HEK293 (cell line): ENCODE results near the gene AP3S2.

Source experiments
- CTCF ChIP-seq: fragments of 450-650 bp; formaldehyde crosslinking; IDR thresholded peaks from 2 replicates; pipeline ENCODE4 v1.5.1; 2016; ENCODE audit warnings: missing biosample characterization, missing genetic modification characterization
- HOXA7 ChIP-seq: sonication (generic); formaldehyde crosslinking; IDR thresholded peaks from 2 replicates; pipeline ENCODE4 v1.8.1; 2022; ENCODE audit warnings: missing genetic modification reagents, borderline replicate concordance
- IKZF3 ChIP-seq: fragments of 450-650 bp; IDR thresholded peaks from 2 replicates; pipeline ENCODE4 v1.5.0; 2018; ENCODE audit warnings: missing biosample characterization, mild to moderate bottlenecking, missing genetic modification characterization, moderate library complexity
- KLF10 ChIP-seq: fragments of 450-650 bp; IDR thresholded peaks from 2 replicates; pipeline ENCODE4 v1.5.1; 2018; ENCODE audit warnings: missing biosample characterization, mild to moderate bottlenecking, missing genetic modification characterization
- KLF16 ChIP-seq: fragments of 450-650 bp; formaldehyde crosslinking; IDR thresholded peaks from 2 replicates; pipeline ENCODE4 v1.5.1; 2017; ENCODE audit warnings: missing biosample characterization, missing genetic modification characterization
- SETDB1 ChIP-seq: IDR thresholded peaks from one replicate; pipeline ENCODE4 v1.6.1; 2017; ENCODE audit warnings: mild to moderate bottlenecking, low read length, moderate library complexity, mixed read lengths; ENCODE audit not compliant: insufficient read length
- SP7 ChIP-seq: fragments of 450-650 bp; formaldehyde crosslinking; IDR thresholded peaks from 2 replicates; pipeline ENCODE4 v1.5.1; 2016; ENCODE audit warnings: missing biosample characterization, missing genetic modification characterization
- YY1 ChIP-seq: fragments of 450-650 bp; formaldehyde crosslinking; IDR thresholded peaks from 2 replicates; pipeline ENCODE4 v1.5.1; 2018; ENCODE audit warnings: missing biosample characterization, missing genetic modification characterization
- ZBTB20 ChIP-seq: fragments of 450-650 bp; formaldehyde crosslinking; IDR thresholded peaks from 2 replicates; pipeline ENCODE4 v1.5.1; 2016; ENCODE audit warnings: missing biosample characterization, missing genetic modification characterization
- ZBTB8A ChIP-seq: fragments of 450-650 bp; formaldehyde crosslinking; IDR thresholded peaks from 2 replicates; pipeline ENCODE4 v1.5.1; 2016; ENCODE audit warnings: missing biosample characterization, missing genetic modification characterization
- ZNF138 ChIP-seq: fragments of 450-650 bp; formaldehyde crosslinking; IDR thresholded peaks from 2 replicates; pipeline ENCODE4 v1.5.1; 2016; ENCODE audit warnings: missing biosample characterization, missing genetic modification characterization, borderline replicate concordance
- ZNF174 ChIP-seq: fragments of 450-650 bp; formaldehyde crosslinking; IDR thresholded peaks from 2 replicates; pipeline ENCODE4 v1.5.0; 2017; ENCODE audit warnings: missing biosample characterization, mild to moderate bottlenecking, missing genetic modification characterization
- ZNF324 ChIP-seq: fragments of 450-650 bp; formaldehyde crosslinking; IDR thresholded peaks from 2 replicates; pipeline ENCODE4 v1.5.1; 2016; ENCODE audit warnings: missing biosample characterization, missing genetic modification characterization
- ZNF416 ChIP-seq: fragments of 450-650 bp; formaldehyde crosslinking; IDR thresholded peaks from 2 replicates; pipeline ENCODE4 v1.5.1; 2016; ENCODE audit warnings: missing biosample characterization, missing genetic modification characterization
- ZNF561 ChIP-seq: fragments of 450-650 bp; IDR thresholded peaks from 2 replicates; pipeline ENCODE4 v1.5.1; 2018; ENCODE audit warnings: missing biosample characterization, missing genetic modification characterization, borderline replicate concordance
- ZNF645 ChIP-seq: fragments of 450-650 bp; formaldehyde crosslinking; IDR thresholded peaks from 2 replicates; pipeline ENCODE4; 2016; ENCODE audit warnings: missing biosample characterization, missing genetic modification characterization
- ZNF658 ChIP-seq: fragments of 450-650 bp; formaldehyde crosslinking; IDR thresholded peaks from 2 replicates; pipeline ENCODE4; 2016; ENCODE audit warnings: missing biosample characterization, missing genetic modification characterization
- ZNF768 ChIP-seq: fragments of 450-650 bp; formaldehyde crosslinking; IDR thresholded peaks from 2 replicates; pipeline ENCODE4 v1.5.1; 2018; ENCODE audit warnings: missing biosample characterization, mild to moderate bottlenecking, missing genetic modification characterization
- ZNF777 ChIP-seq: fragments of 450-650 bp; formaldehyde crosslinking; IDR thresholded peaks from 2 replicates; pipeline ENCODE4 v1.5.1; 2017; ENCODE audit warnings: missing biosample characterization, missing genetic modification characterization, borderline replicate concordance
- ZSCAN16 ChIP-seq: fragments of 450-650 bp; formaldehyde crosslinking; IDR thresholded peaks from 2 replicates; pipeline ENCODE4 v1.5.1; 2016; ENCODE audit warnings: missing biosample characterization, missing genetic modification characterization
- ZXDB ChIP-seq: fragments of 450-650 bp; formaldehyde crosslinking; IDR thresholded peaks from 2 replicates; pipeline ENCODE4 v1.5.1; 2016; ENCODE audit warnings: missing biosample characterization, missing genetic modification characterization
- TF ChIP-seq, protein P1 (sequence below): fragments of 450-650 bp; formaldehyde crosslinking; IDR thresholded peaks from 2 replicates; pipeline ENCODE4 v1.5.1; 2017; ENCODE audit warnings: missing biosample characterization, missing genetic modification characterization
- TF ChIP-seq, protein P2 (sequence below): fragments of 450-650 bp; formaldehyde crosslinking; optimal IDR thresholded peaks from 2 replicates; pipeline ENCODE3; 2016; ENCODE audit warnings: missing biosample characterization, mild to moderate bottlenecking, missing genetic modification characterization

Gene AP3S2

GRCh38 chr15:89912674-89913396, 19.0 kb upstream of the AP3S2 start, which contains the start of gene ARPIN (continued):
- TF ChIP-seq, protein P1, sequence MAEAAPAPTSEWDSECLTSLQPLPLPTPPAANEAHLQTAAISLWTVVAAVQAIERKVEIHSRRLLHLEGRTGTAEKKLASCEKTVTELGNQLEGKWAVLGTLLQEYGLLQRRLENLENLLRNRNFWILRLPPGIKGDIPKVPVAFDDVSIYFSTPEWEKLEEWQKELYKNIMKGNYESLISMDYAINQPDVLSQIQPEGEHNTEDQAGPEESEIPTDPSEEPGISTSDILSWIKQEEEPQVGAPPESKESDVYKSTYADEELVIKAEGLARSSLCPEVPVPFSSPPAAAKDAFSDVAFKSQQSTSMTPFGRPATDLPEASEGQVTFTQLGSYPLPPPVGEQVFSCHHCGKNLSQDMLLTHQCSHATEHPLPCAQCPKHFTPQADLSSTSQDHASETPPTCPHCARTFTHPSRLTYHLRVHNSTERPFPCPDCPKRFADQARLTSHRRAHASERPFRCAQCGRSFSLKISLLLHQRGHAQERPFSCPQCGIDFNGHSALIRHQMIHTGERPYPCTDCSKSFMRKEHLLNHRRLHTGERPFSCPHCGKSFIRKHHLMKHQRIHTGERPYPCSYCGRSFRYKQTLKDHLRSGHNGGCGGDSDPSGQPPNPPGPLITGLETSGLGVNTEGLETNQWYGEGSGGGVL (tag by site-specific recombination) = 0 out of 2 replicates have a peak, but pooled peaks have one; percentile 3
- TF ChIP-seq ZNF777 (no peak), SETDB1 (no peak), ZNF138 (tag by site-specific recombination) (no peak), ZNF416 (tag by site-specific recombination) (no peak), ZNF324 (tag by site-specific recombination) (0 out of 2 replicates have a peak, but pooled peaks have one; percentile 13), ZSCAN16 (tag by site-specific recombination) (0 out of 2 replicates have a peak, but pooled peaks have one; percentile 26), CTCF (tag by site-specific recombination) (peak; percentile 47; the same call in 1 of the 2 replicates), ZBTB8A (tag by site-specific recombination) (0 out of 2 replicates have a peak, but pooled peaks have one; percentile 40), ZXDB (tag by site-specific recombination) (0 out of 2 replicates have a peak, but pooled peaks have one; percentile 36), YY1 (peak; percentile 73; the same call in 1 of the 2 replicates), ZNF174 (tag by site-specific recombination) (no peak), ZNF768 (peak; percentile 78; the same call in 1 of the 2 replicates), IKZF3 (tag by site-specific recombination) (peak; percentile 83), KLF10 (tag by site-specific recombination) (peak; percentile 62; the same call in 1 of the 2 replicates), SP7 (tag by site-specific recombination) (0 out of 2 replicates have a peak, but pooled peaks have one; percentile 33), ZNF561 (tag by site-specific recombination) (peak; percentile 51; the same call in 1 of the 2 replicates), ZNF645 (tag by site-specific recombination) (no peak), KLF16 (tag by site-specific recombination) (peak; percentile 45; the same call in 1 of the 2 replicates), HOXA7 (no peak), ZBTB20 (tag by site-specific recombination) (peak; percentile 79; the same call in 1 of the 2 replicates), ZNF658 (tag by site-specific recombination) (no peak)
- TF ChIP-seq, protein P2, sequence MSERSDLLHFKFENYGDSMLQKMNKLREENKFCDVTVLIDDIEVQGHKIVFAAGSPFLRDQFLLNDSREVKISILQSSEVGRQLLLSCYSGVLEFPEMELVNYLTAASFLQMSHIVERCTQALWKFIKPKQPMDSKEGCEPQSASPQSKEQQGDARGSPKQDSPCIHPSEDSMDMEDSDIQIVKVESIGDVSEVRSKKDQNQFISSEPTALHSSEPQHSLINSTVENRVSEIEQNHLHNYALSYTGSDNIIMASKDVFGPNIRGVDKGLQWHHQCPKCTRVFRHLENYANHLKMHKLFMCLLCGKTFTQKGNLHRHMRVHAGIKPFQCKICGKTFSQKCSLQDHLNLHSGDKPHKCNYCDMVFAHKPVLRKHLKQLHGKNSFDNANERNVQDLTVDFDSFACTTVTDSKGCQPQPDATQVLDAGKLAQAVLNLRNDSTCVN (tag by site-specific recombination) = peak; percentile 95
